Transverse colon (tissue), 4 donors: Measurements from ENCODE around the gene HOXC4. TPM values are rescaled to one million over a fixed set of nuclear protein-coding genes. Genes with fewer than 3 reads are reported as not detected.

ENCODE experiments used
- DNase-seq: peaks from one replicate; pipeline ENCODE4 v3.0.0-alpha.2; 2019
- H3K27ac ChIP-seq, 4 donors: fragments of 200-600 bp; sonication (generic); 2 replicates each; pipeline ENCODE4 v1.5.1; 2016 to 2018; ENCODE audit warnings: inconsistent platforms in 4 of 4
- H3K27me3 ChIP-seq: fragments of 200-600 bp; sonication (generic); 2 replicates; pipeline ENCODE4 v1.5.1; 2017; ENCODE audit warnings: inconsistent platforms
- H3K36me3 ChIP-seq, 4 donors: fragments of 200-600 bp; sonication (generic); 2 replicates each; pipeline ENCODE4 v1.5.1; 2017 to 2019; ENCODE audit warnings: inconsistent platforms in 4 of 4
- H3K4me1 ChIP-seq, 4 donors: fragments of 200-600 bp; sonication (generic); 2 replicates each; pipeline ENCODE4 v1.5.1; 2017 to 2020; ENCODE audit warnings: inconsistent platforms in 4 of 4
- H3K4me3 ChIP-seq, 4 donors: fragments of 200-600 bp; sonication (generic); 1 replicate in 1 of 4; 2 replicates in 3 of 4; pipeline versions ENCODE4 v1.5.1 to v1.6.1; 2017 to 2019; ENCODE audit warnings: inconsistent platforms in 4 of 4
- H3K9me3 ChIP-seq, 2 donors: fragments of 200-600 bp; sonication (generic); 2 replicates each; pipeline ENCODE4 v1.5.1; 2017 to 2019; ENCODE audit warnings: inconsistent platforms in 2 of 2
- EP300 ChIP-seq: sonication (generic); formaldehyde crosslinking; IDR thresholded peaks from one replicate; pipeline ENCODE4 v1.6.1; 2017; ENCODE audit warnings: antibody characterized with exemption, low read depth
- POLR2A ChIP-seq: fragments of 450-650 bp; IDR thresholded peaks from one replicate; pipeline ENCODE4 v1.6.1; 2016; ENCODE audit warnings: antibody characterized with exemption, mild to moderate bottlenecking, moderate library complexity
- POLR2AphosphoS5 ChIP-seq, 3 donors: sonication (generic); formaldehyde crosslinking; IDR thresholded peaks; one replicate each; pipeline ENCODE4 v1.6.1; 2016; ENCODE audit warnings: antibody characterized with exemption in 3 of 3
- WGBS, 2 donors: methylation state at CpG; one replicate each; pipeline ENCODE4 v1.1.5; 2018; ENCODE audit warnings: low coverage in 1 of 2; 5-methylcytosine and 5-hydroxymethylcytosine counted together
- in situ Hi-C, 4 donors: fragments of 200-750 bp; cut with MboI; loops; one replicate each; pipeline versions ENCODE4 v1.15.0 to v1.15.1; 2017; ENCODE audit warnings: low sequenced_read_pairs in 3 of 4, low pct_ligation_motif_present in 1 of 4, low pct_unique_long_range_greater_than_20kb in 1 of 4
- intact Hi-C: fragments of 100-400 bp; cut with DNase I; formaldehyde crosslinking; loops from one replicate; pipeline ENCODE4 v1.15.1; 2023; ENCODE audit warnings: low total_unique reads
- total RNA-seq, 4 donors: library from RNA; depleted of rRNA; stranded (reverse); fragments of >200 nt; gene quantifications; one replicate each; pipeline ENCODE4 v1.1.0, GENCODE V29; 2016
- TF ChIP-seq, protein P1 (sequence below), 5 experiments: fragments of 200-600 bp in 3 of 5; fragments of 450-650 bp in 2 of 5; sonication (generic) in 3 of 5; IDR thresholded peaks; 1 replicate in 2 of 5; 2 replicates in 3 of 5; pipeline ENCODE4 v1.5.1; 2016 to 2017; ENCODE audit warnings: antibody characterized with exemption in 5 of 5, inconsistent platforms in 3 of 5, mild to moderate bottlenecking in 2 of 5, moderate library complexity in 1 of 5

HOXC4 gene
- total RNA-seq, 4 donors from 2014 or later, result 0.64 to 0.68 TPM; not detected in 2

GRCh38 chr12:54017878-54018467 is 35.7 kb upstream of the HOXC4 start:
- intact Hi-C loops (no loop called here), in situ Hi-C loops (no loop called here)
- DNase-seq, result peak; percentile 63
- Histone ChIP-seq H3K4me1 (peaks cover 12 to 34% (median 19%) of the 10 kb centered on the region in 4 donors), H3K36me3 (no peaks in the 10 kb centered on the region), H3K27ac (peak overlapping the region in 2 of 4 donors; percentile 27 to 63), H3K4me3 (peak overlapping the region; percentile 5 to 38 (median 20)), H3K9me3 (no peaks in the 10 kb centered on the region), H3K27me3 (peaks cover 100% of the 10 kb centered on the region)
- TF ChIP-seq POLR2AphosphoS5 (IDR thresholded peaks at IDR 0.05) (peak in 1 of 3 donors; percentile 13), POLR2A (no peak), EP300 (no peak)
- TF ChIP-seq, protein P1, sequence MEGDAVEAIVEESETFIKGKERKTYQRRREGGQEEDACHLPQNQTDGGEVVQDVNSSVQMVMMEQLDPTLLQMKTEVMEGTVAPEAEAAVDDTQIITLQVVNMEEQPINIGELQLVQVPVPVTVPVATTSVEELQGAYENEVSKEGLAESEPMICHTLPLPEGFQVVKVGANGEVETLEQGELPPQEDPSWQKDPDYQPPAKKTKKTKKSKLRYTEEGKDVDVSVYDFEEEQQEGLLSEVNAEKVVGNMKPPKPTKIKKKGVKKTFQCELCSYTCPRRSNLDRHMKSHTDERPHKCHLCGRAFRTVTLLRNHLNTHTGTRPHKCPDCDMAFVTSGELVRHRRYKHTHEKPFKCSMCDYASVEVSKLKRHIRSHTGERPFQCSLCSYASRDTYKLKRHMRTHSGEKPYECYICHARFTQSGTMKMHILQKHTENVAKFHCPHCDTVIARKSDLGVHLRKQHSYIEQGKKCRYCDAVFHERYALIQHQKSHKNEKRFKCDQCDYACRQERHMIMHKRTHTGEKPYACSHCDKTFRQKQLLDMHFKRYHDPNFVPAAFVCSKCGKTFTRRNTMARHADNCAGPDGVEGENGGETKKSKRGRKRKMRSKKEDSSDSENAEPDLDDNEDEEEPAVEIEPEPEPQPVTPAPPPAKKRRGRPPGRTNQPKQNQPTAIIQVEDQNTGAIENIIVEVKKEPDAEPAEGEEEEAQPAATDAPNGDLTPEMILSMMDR (IDR thresholded peaks at IDR 0.05), result no peak
- WGBS, 2 donors, result 7% methylated on average over 34 of the region's 34 CpGs; no CpG with 5 or more reads in 1 of the 2 donors

GRCh38 chr12:54018468-54018984 is 35.1 kb upstream of the HOXC4 start:
- peak overlapping the region in 2 of 4 donors; percentile 23 to 38 for H3K4me3 ChIP-seq
- H3K27ac ChIP-seq, result peak overlapping the region in 2 of 4 donors; percentile 27 to 63
- no peaks in the 10 kb centered on the region for H3K36me3 ChIP-seq
- peaks cover 100% of the 10 kb centered on the region for H3K27me3 ChIP-seq
- 7 to 28% methylated on average over 5 to 29 of the region's 29 CpGs for WGBS, 2 donors
- peaks cover 12 to 34% (median 19%) of the 10 kb centered on the region in 4 donors for H3K4me1 ChIP-seq
- intact Hi-C loops (no loop called here), in situ Hi-C loops (no loop called here)
- TF ChIP-seq EP300, result no peak
- no peaks in the 10 kb centered on the region for H3K9me3 ChIP-seq
- no peak for DNase-seq

- in situ Hi-C loops, result no loop called here
- DNase-seq, result no peak
- WGBS, 2 donors, result 40 to 61% methylated on average over 1 to 43 of the region's 43 CpGs
- Histone ChIP-seq H3K4me1 (peaks cover 12 to 33% (median 19%) of the 10 kb centered on the region in 4 donors), H3K9me3 (no peaks in the 10 kb centered on the region), H3K27me3 (peaks cover 100% of the 10 kb centered on the region), H3K27ac (peak overlapping the region in 1 of 4 donors; percentile 63), H3K4me3 (no peak overlapping the region), H3K36me3 (no peaks in the 10 kb centered on the region)
- intact Hi-C loops, result no loop called here
- TF ChIP-seq, protein P1 (IDR thresholded peaks at IDR 0.05), result no peak
- TF ChIP-seq POLR2A (no peak), EP300 (no peak), POLR2AphosphoS5 (IDR thresholded peaks at IDR 0.05) (no peak)
Observed at GRCh38 chr12:54019091-54019811, 34.4 kb upstream of the HOXC4 start.

DNA sequence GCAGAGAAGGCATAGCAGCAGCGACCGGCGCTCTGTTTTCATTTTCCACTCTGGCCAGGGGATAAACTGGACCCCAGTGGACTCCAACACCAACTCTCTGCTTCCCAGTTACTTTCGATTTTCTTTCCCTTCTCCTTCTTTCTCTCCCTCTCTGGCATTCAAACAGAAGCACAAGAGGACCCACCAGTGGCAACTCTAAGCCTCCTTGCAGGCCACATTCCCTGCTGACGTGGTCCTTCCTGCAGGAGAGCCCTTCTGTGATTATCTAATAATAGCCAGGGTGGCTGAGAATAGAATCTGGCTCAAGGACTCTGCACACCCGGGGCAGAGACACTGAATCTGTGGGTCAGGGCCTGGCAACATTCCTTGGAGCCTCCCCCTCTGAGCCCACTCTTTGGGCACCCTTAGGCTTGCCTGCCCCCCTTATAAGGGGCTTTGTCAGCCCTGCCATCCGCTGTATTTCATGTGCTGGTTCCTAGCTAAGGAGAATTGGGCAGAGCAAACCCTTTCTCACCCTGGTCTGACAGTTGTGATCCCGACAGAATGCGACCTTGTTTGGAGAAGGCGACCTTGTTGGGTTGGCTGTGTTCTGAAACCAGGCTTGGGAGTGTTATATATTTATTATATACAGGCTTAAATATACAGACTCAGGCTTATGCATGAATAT is 33.6 kb upstream of the HOXC4 start:
- no peak for DNase-seq
- H3K4me3 ChIP-seq, result no peak overlapping the region
- no peak for TF ChIP-seq POLR2AphosphoS5 (IDR thresholded peaks at IDR 0.05)
- TF ChIP-seq EP300, result no peak
- TF ChIP-seq, protein P1 (IDR thresholded peaks at IDR 0.05), result no peak
- TF ChIP-seq POLR2A, result no peak
- intact Hi-C loops (no loop called here), in situ Hi-C loops (loop anchor here in 1 of 4 donors (10.0 kb wide), 1 partner anchor 175 kb away; no protein-coding TSS in a partner anchor)
- H3K27me3 ChIP-seq, result peaks cover 100% of the 10 kb centered on the region
- 53 to 60% methylated on average over 5 to 9 of the region's 10 CpGs for whole genome bisulfite sequencing, 2 donors
- H3K9me3 ChIP-seq, result no peaks in the 10 kb centered on the region
- peaks cover 12 to 28% (median 18%) of the 10 kb centered on the region in 4 donors for H3K4me1 ChIP-seq
- peak overlapping the region in 1 of 4 donors; percentile 63 for H3K27ac ChIP-seq
- no peaks in the 10 kb centered on the region for H3K36me3 ChIP-seq
